Kidney (tissue), 14 donors: ENCODE data around the gene DGLUCY. TPM values are rescaled to one million over a fixed set of nuclear protein-coding genes. Genes with fewer than 3 reads are reported as not detected.

ENCODE experiments used
- DNase-seq, 5 donors: peaks; one replicate each; pipeline ENCODE4 v3.0.0-alpha.2; 2013 to 2020
- FAIRE-seq: peaks from 2 replicates; lab custom pipeline; 2012; peaks lifted over from hg19 to GRCh38; lab: Jason Lieb, UNC
- H3K27ac ChIP-seq, 2 donors: one replicate each; pipeline ENCODE4 v1.7.0; 2013; ENCODE audit warnings: low read depth in 2 of 2, low read length in 2 of 2, inconsistent platforms in 1 of 2
- H3K27me3 ChIP-seq: one replicate; pipeline ENCODE4 v1.7.1; 2013; ENCODE audit warnings: low read length, inconsistent platforms; ENCODE audit not compliant: control insufficient read depth, insufficient read depth
- H3K36me3 ChIP-seq, 3 donors: one replicate each; pipeline versions ENCODE4 v1.7.0 to v1.7.1; 2013; ENCODE audit warnings: low read length in 3 of 3, control low read depth in 1 of 3, inconsistent platforms in 1 of 3; ENCODE audit not compliant: insufficient read depth in 3 of 3, control insufficient read depth in 2 of 3
- H3K4me1 ChIP-seq, 3 donors: one replicate each; pipeline versions ENCODE4 v1.7.0 to v1.7.1; 2013; ENCODE audit warnings: low read length in 3 of 3, inconsistent platforms in 1 of 3, low read depth in 1 of 3; ENCODE audit not compliant: control insufficient read depth in 2 of 3, insufficient read depth in 2 of 3
- H3K4me3 ChIP-seq, 3 donors: one replicate each; pipeline versions ENCODE4 v1.7.0 to v1.8.1; 2013; ENCODE audit warnings: low read length in 3 of 3, control low read depth in 1 of 3, inconsistent platforms in 1 of 3
- H3K9ac ChIP-seq, 3 donors: one replicate each; pipeline versions ENCODE4 v1.7.0 to v1.7.1; 2013; ENCODE audit warnings: low read length in 3 of 3, control low read depth in 1 of 3, inconsistent platforms in 1 of 3
- H3K9me3 ChIP-seq, 3 donors: one replicate each; pipeline versions ENCODE4 v1.7.0 to v1.7.1; 2013; ENCODE audit warnings: low read length in 3 of 3, control low read depth in 1 of 3, inconsistent platforms in 1 of 3; ENCODE audit not compliant: control insufficient read depth in 2 of 3, insufficient read depth in 1 of 3
- intact Hi-C: fragments of 100-400 bp; cut with DNase I; formaldehyde crosslinking; loops from one replicate; pipeline ENCODE4 v1.11.1; 2022
- polyA plus RNA-seq: library from polyadenylated mRNA; stranded (reverse); fragments of 350-450 nt; fragmentation: Illumina TruSeq; extraction: RNeasy Lipid Tissue Mini Kit (QIAGEN cat#74804); gene quantifications from one replicate; pipeline ENCODE4 v1.2.3, GENCODE V29; 2014; ENCODE audit warnings: low read depth, low replicate concordance; ENCODE audit not compliant: insufficient read depth
- total RNA-seq: library from RNA; stranded (reverse); fragmentation: NEBNext Ultra II Directional; extraction: Animal tissue kit (Norgen Biotek cat#: 25700); gene quantifications from one replicate; pipeline ENCODE4 v1.2.1, GENCODE V29; 2021
- TF ChIP-seq, protein P1 (sequence below): IDR thresholded peaks from 3 replicates; pipeline ENCODE4 v1.5.1; 2012; ENCODE audit warnings: mild to moderate bottlenecking, moderate library complexity, borderline replicate concordance; ENCODE audit not compliant: insufficient read depth; ENCODE audit errors: extremely low read depth
- donor health status: control.
- donor health status: control.
- donor health status: control.
- donor health status: control.
- donor health status: control.
- donor health status: DM: yes; HTN: yes; CAD: no.
- donor health status: Normal renal cell carcinoma (clear cell type).

Gene DGLUCY
- total and polyA plus RNA-seq, 2 donors from 2014 or later = 79.7 to 83.4 TPM

DNA sequence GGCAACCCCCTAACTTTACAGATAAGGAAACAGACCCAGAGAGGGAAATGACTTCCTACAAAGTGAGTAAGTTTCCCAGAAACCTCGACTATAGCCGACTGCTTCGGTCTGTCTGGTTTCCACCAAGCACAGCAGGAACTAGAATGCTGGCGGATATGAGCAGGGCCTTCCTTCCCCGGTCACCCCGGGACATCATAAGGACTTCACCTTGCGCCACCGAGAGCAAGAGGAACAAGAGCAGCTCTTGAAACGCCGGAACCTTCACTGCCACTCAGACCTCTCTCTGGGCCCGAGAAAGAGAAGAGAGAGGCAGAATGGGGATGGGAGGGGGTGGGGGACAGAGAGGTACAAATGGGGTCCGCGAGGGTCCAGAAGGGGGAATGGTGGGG, 160.0 kb downstream of the DGLUCY start:
- H3K4me3 ChIP-seq = no peak overlapping the region
- no peak overlapping the region for H3K9ac ChIP-seq
- no peak overlapping the region for H3K27ac ChIP-seq
- no peak for FAIRE-seq
- intact Hi-C loops = loop anchor here (5.0 kb wide), 1 partner anchor 97 kb away; no protein-coding TSS in a partner anchor
- DNase-seq = peak in 1 of 5 donors; percentile 16
- TF ChIP-seq, protein P1, sequence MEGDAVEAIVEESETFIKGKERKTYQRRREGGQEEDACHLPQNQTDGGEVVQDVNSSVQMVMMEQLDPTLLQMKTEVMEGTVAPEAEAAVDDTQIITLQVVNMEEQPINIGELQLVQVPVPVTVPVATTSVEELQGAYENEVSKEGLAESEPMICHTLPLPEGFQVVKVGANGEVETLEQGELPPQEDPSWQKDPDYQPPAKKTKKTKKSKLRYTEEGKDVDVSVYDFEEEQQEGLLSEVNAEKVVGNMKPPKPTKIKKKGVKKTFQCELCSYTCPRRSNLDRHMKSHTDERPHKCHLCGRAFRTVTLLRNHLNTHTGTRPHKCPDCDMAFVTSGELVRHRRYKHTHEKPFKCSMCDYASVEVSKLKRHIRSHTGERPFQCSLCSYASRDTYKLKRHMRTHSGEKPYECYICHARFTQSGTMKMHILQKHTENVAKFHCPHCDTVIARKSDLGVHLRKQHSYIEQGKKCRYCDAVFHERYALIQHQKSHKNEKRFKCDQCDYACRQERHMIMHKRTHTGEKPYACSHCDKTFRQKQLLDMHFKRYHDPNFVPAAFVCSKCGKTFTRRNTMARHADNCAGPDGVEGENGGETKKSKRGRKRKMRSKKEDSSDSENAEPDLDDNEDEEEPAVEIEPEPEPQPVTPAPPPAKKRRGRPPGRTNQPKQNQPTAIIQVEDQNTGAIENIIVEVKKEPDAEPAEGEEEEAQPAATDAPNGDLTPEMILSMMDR = no peak
- peaks cover 0 to 12% (median 5%) of the 10 kb centered on the region in 3 donors for H3K4me1 ChIP-seq
- H3K36me3 ChIP-seq = no peaks in the 10 kb centered on the region
- no peaks in the 10 kb centered on the region for H3K27me3 ChIP-seq
- H3K9me3 ChIP-seq = no peaks in the 10 kb centered on the region

DNA sequence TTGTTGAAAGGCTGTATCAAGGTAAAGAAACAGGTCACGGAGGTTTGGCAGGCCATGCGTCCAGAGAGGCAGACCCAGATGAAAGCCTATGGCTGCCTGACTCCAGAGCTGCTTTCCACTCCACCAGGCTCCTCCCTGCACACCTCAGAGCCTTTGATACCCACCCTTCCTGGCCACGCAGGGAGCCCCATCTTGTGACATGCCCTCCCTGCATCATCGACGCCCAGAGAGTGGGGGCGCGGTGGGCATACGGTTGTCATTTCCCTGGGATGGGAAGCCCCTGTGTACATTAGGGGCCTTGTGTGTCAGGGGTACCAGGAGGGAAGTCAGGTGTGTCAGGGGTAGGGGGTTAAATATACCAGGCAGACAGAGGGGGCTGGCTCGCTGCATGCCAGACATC, 160.9 kb downstream of the DGLUCY start:
- TF ChIP-seq, protein P1 = no peak
- H3K36me3 ChIP-seq = no peaks in the 10 kb centered on the region

More for the DNA sequence above, 160.9 kb downstream of the DGLUCY start:
- H3K4me1 ChIP-seq = peaks cover 0 to 7% (median 2%) of the 10 kb centered on the region in 3 donors
- FAIRE-seq (no peak), DNase-seq (no peak)
- no peak overlapping the region for H3K9ac ChIP-seq
- H3K27me3 ChIP-seq = no peaks in the 10 kb centered on the region
- intact Hi-C loops = loop anchor here (5.0 kb wide), 1 partner anchor 97 kb away; no protein-coding TSS in a partner anchor
- H3K9me3 ChIP-seq = no peaks in the 10 kb centered on the region
- H3K4me3 ChIP-seq = no peak overlapping the region
- H3K27ac ChIP-seq = no peak overlapping the region

Other genes with a start within 250 kb of the DGLUCY start
- 9.4 TPM for gene RPS6KA5, start 53.4 kb upstream of the DGLUCY start, total RNA-seq
- gene RPS6KA5, start 53.4 kb upstream of the DGLUCY start, polyA plus RNA-seq = 0.95 TPM
- 1.7 TPM for gene GPR68, start 130.6 kb downstream of the DGLUCY start, total RNA-seq
- 0.82 TPM for gene GPR68, start 130.6 kb downstream of the DGLUCY start, polyA plus RNA-seq